ENCODE data around the gene ACER3. TPM values are rescaled to one million over a fixed set of nuclear protein-coding genes. Genes with fewer than 3 reads are reported as not detected.

ACER3 gene
- total and polyA plus RNA-seq, 4 donors, result 1.9 to 5.9 (median 4.2) TPM

GRCh38 chr11:76832361-76832760 lies 28.4 kb upstream of the ACER3 start:
- no peak overlapping the region for H3K9ac ChIP-seq (ENCODE audit: low read depth in 1 of 2, low read length in 2 of 2)
- no peaks in the 10 kb centered on the region for H3K9me3 ChIP-seq (ENCODE audit: control insufficient read depth in 4 of 4, low read length in 3 of 4)
- no peak overlapping the region for H3K27ac ChIP-seq (ENCODE audit: low read depth in 1 of 2, low read length in 2 of 2)
- no peak for DNase-seq (ENCODE audit: low spot score)
- peaks cover 0 to 5% (median 0%) of the 10 kb centered on the region in 4 donors for H3K4me1 ChIP-seq (ENCODE audit: control insufficient read depth in 4 of 4, insufficient read depth in 4 of 4, low read length in 3 of 4)
- H3K36me3 ChIP-seq (ENCODE audit: control insufficient read depth in 4 of 4, insufficient read depth in 3 of 4, low read depth in 1 of 4, low read length in 3 of 4), result no peaks in the 10 kb centered on the region
- H3K27me3 ChIP-seq (ENCODE audit: control insufficient read depth in 4 of 4, insufficient read depth in 4 of 4, low read length in 3 of 4), result no peaks in the 10 kb centered on the region
- no peak overlapping the region for H3K4me3 ChIP-seq (ENCODE audit: low read depth in 1 of 3, low read length in 3 of 3)
- TF ChIP-seq ATF3 (IDR thresholded peaks at IDR 0.05), result no peak
- no peak for TF ChIP-seq ZBTB33 (IDR thresholded peaks at IDR 0.05)
- TF ChIP-seq RAD21 (IDR thresholded peaks at IDR 0.05), result no peak
- no peak for TF ChIP-seq FOXA1 (IDR thresholded peaks at IDR 0.05)
- no peak for TF ChIP-seq REST (IDR thresholded peaks at IDR 0.05)
- TF ChIP-seq SP1 (IDR thresholded peaks at IDR 0.05), result no peak
- no peak for TF ChIP-seq MAX (IDR thresholded peaks at IDR 0.05)
- no peak for TF ChIP-seq YY1 (IDR thresholded peaks at IDR 0.05)
- TF ChIP-seq JUND (IDR thresholded peaks at IDR 0.05), result no peak
- no peak for TF ChIP-seq EGR1 (IDR thresholded peaks at IDR 0.05; ENCODE audit: low read depth in 2 of 2)
- TF ChIP-seq HNF4A (conservative IDR thresholded peaks at IDR 0.05), result no peak
- no peak for TF ChIP-seq RXRA (IDR thresholded peaks at IDR 0.05)
- TF ChIP-seq HNF4G (IDR thresholded peaks at IDR 0.05), result no peak
- TF ChIP-seq TAF1 (conservative IDR thresholded peaks at IDR 0.05), result no peak
- TF ChIP-seq CTCF (IDR thresholded peaks at IDR 0.05; ENCODE audit: low read depth, low read length, missing input control), result no peak
- TF ChIP-seq FOXA2 (IDR thresholded peaks at IDR 0.05), result no peak
- TF ChIP-seq GABPA (IDR thresholded peaks at IDR 0.05 in 1 of 2, conservative IDR thresholded peaks at IDR 0.05 in 1 of 2), result no peak

GRCh38 chr11:76834151-76834550 lies 26.6 kb upstream of the ACER3 start:
- no peaks in the 10 kb centered on the region for H3K9me3 ChIP-seq (ENCODE audit: control insufficient read depth in 4 of 4, low read length in 3 of 4)
- H3K9ac ChIP-seq (ENCODE audit: low read depth in 1 of 2, low read length in 2 of 2), result no peak overlapping the region
- no peak overlapping the region for H3K4me3 ChIP-seq (ENCODE audit: low read depth in 1 of 3, low read length in 3 of 3)
- no peak overlapping the region for H3K27ac ChIP-seq (ENCODE audit: low read depth in 1 of 2, low read length in 2 of 2)
- no peaks in the 10 kb centered on the region for H3K27me3 ChIP-seq (ENCODE audit: control insufficient read depth in 4 of 4, insufficient read depth in 4 of 4, low read length in 3 of 4)
- no peaks in the 10 kb centered on the region for H3K36me3 ChIP-seq (ENCODE audit: control insufficient read depth in 4 of 4, insufficient read depth in 3 of 4, low read depth in 1 of 4, low read length in 3 of 4)
- 86% methylated on average over 3 of the region's 3 CpGs for WGBS
- H3K4me1 ChIP-seq (ENCODE audit: control insufficient read depth in 4 of 4, insufficient read depth in 4 of 4, low read length in 3 of 4), result peaks cover 0 to 5% (median 0%) of the 10 kb centered on the region in 4 donors
- no peak for DNase-seq (ENCODE audit: low spot score)
- TF ChIP-seq ZBTB33 (IDR thresholded peaks at IDR 0.05), result no peak
- no peak for TF ChIP-seq MAX (IDR thresholded peaks at IDR 0.05)
- TF ChIP-seq YY1 (IDR thresholded peaks at IDR 0.05), result no peak
- no peak for TF ChIP-seq TAF1 (conservative IDR thresholded peaks at IDR 0.05)
- TF ChIP-seq RXRA (IDR thresholded peaks at IDR 0.05), result no peak
- TF ChIP-seq HNF4G (IDR thresholded peaks at IDR 0.05), result no peak
- no peak for TF ChIP-seq FOXA2 (IDR thresholded peaks at IDR 0.05)
- TF ChIP-seq SP1 (IDR thresholded peaks at IDR 0.05), result no peak
- no peak for TF ChIP-seq REST (IDR thresholded peaks at IDR 0.05)
- TF ChIP-seq EGR1 (IDR thresholded peaks at IDR 0.05; ENCODE audit: low read depth in 2 of 2), result no peak
- TF ChIP-seq ATF3 (IDR thresholded peaks at IDR 0.05), result no peak
- TF ChIP-seq GABPA (IDR thresholded peaks at IDR 0.05 in 1 of 2, conservative IDR thresholded peaks at IDR 0.05 in 1 of 2), result no peak

Measured in liver (tissue), 9 donors.